Neuronal stem cell (in vitro differentiated cells): ENCODE results near the gene CNN1.
A peak's percentile ranks its signal among the peaks of the same experiment; 100 is the strongest.

Experiments
- DNase-seq: peaks from one replicate; pipeline ENCODE4 v3.0.0-alpha.2; 2013; ENCODE audit warnings: low spot score
- H2AFZ ChIP-seq: one replicate; pipeline ENCODE4 v1.6.1; 2013; ENCODE audit warnings: mild to moderate bottlenecking, low read length, inconsistent platforms
- H2AK5ac ChIP-seq: 2 replicates; pipeline ENCODE4 v1.6.1; 2013; ENCODE audit warnings: low read depth, mild to moderate bottlenecking, inconsistent platforms, low read length, moderate library complexity, mixed read lengths
- H2BK120ac ChIP-seq: 2 replicates; pipeline ENCODE4 v1.6.1; 2013; ENCODE audit warnings: low read depth, mild to moderate bottlenecking, inconsistent platforms, low read length, moderate library complexity, mixed read lengths
- H2BK12ac ChIP-seq: one replicate; pipeline ENCODE4 v1.6.1; 2013; ENCODE audit warnings: low read length, inconsistent platforms
- H2BK15ac ChIP-seq: 2 replicates; pipeline ENCODE4 v1.6.1; 2013; ENCODE audit warnings: mild to moderate bottlenecking, low read length, inconsistent platforms, mixed read lengths
- H2BK5ac ChIP-seq: one replicate; pipeline ENCODE4 v1.6.1; 2013; ENCODE audit warnings: inconsistent platforms, mild to moderate bottlenecking, low read length, moderate library complexity
- H3K14ac ChIP-seq: one replicate; pipeline ENCODE4 v1.6.1; 2013; ENCODE audit warnings: low read length, inconsistent platforms
- H3K18ac ChIP-seq: 2 replicates; pipeline ENCODE4 v1.6.1; 2013; ENCODE audit warnings: low read length, inconsistent platforms
- H3K23ac ChIP-seq: 2 replicates; pipeline ENCODE4 v1.6.1; 2013; ENCODE audit warnings: low read depth, mild to moderate bottlenecking, mixed read lengths, low read length, inconsistent platforms; ENCODE audit not compliant: poor library complexity
- H3K27ac ChIP-seq: replicated peaks from 3 replicates; pipeline ENCODE4 v1.5.1; 2013; ENCODE audit warnings: low read length, inconsistent platforms
- H3K27me3 ChIP-seq, 3 experiments: 2 replicates each; pipeline ENCODE4 v1.6.1; 2013; ENCODE audit warnings: low read length in 3 of 3, mild to moderate bottlenecking in 2 of 3, inconsistent platforms in 1 of 3, low read depth in 1 of 3, mixed read lengths in 1 of 3, moderate library complexity in 1 of 3; ENCODE audit not compliant: control insufficient read depth in 3 of 3, insufficient read depth in 3 of 3
- H3K36me3 ChIP-seq, 2 donors: replicated peaks in 1 of 2; 2 replicates each; pipeline ENCODE4 v1.6.1; 2013; ENCODE audit warnings: low read length in 2 of 2; ENCODE audit not compliant: control insufficient read depth in 2 of 2, insufficient read depth in 2 of 2
- H3K4ac ChIP-seq: 2 replicates; pipeline ENCODE4 v1.6.1; 2013; ENCODE audit warnings: inconsistent platforms, mild to moderate bottlenecking, low read length, moderate library complexity
- H3K4me1 ChIP-seq, 2 donors: 1 replicate in 1 of 2; 2 replicates in 1 of 2; pipeline ENCODE4 v1.6.1; 2013; ENCODE audit warnings: low read length in 2 of 2, low read depth in 1 of 2; ENCODE audit not compliant: control insufficient read depth in 2 of 2, insufficient read depth in 1 of 2
- H3K4me2 ChIP-seq: one replicate; pipeline ENCODE4 v1.6.1; 2013; ENCODE audit warnings: mild to moderate bottlenecking, low read length, inconsistent platforms; ENCODE audit not compliant: insufficient read depth, poor library complexity, severe bottlenecking
- H3K4me3 ChIP-seq, 2 donors: 2 replicates each; pipeline ENCODE4 v1.5.1; 2013; ENCODE audit warnings: low read length in 2 of 2, mild to moderate bottlenecking in 2 of 2, inconsistent platforms in 1 of 2, moderate library complexity in 1 of 2
- H3K79me1 ChIP-seq: one replicate; pipeline ENCODE4 v1.6.1; 2013; ENCODE audit warnings: low read depth, mild to moderate bottlenecking, inconsistent platforms, low read length, moderate library complexity
- H3K9ac ChIP-seq: one replicate; pipeline ENCODE4 v1.6.1; 2013; ENCODE audit warnings: mild to moderate bottlenecking, low read depth, low read length, inconsistent platforms; ENCODE audit not compliant: poor library complexity
- H3K9me3 ChIP-seq, 2 donors: replicated peaks in 1 of 2; 2 replicates each; pipeline versions ENCODE3 to v1.6.1; 2013; ENCODE audit warnings: low read length in 2 of 2, mild to moderate bottlenecking in 2 of 2, inconsistent platforms in 1 of 2, low read depth in 1 of 2, mixed read lengths in 1 of 2, moderate library complexity in 1 of 2; ENCODE audit not compliant: control insufficient read depth in 2 of 2, insufficient read depth in 1 of 2
- H4K8ac ChIP-seq: one replicate; pipeline ENCODE4 v1.6.1; 2013; ENCODE audit warnings: low read depth, mild to moderate bottlenecking, inconsistent platforms, low read length, moderate library complexity
- H4K91ac ChIP-seq: one replicate; pipeline ENCODE4 v1.6.1; 2013; ENCODE audit warnings: low read length, low read depth, mild to moderate bottlenecking, inconsistent platforms; ENCODE audit not compliant: poor library complexity
- WGBS, 2 donors: extraction: QIAGEN DNeasy Blood & Tissue Kit; methylation state at CpG; one replicate each; pipeline ENCODE4 v1.1.7; 2013; ENCODE audit warnings: missing lambda C conversion rate in 2 of 2, mixed read lengths in 1 of 2; ENCODE audit not compliant: insufficient read length in 2 of 2, insufficient replicate concordance in 1 of 2; ENCODE audit errors: extremely low coverage in 2 of 2; 5-methylcytosine and 5-hydroxymethylcytosine counted together

The CNN1 gene

DNA sequence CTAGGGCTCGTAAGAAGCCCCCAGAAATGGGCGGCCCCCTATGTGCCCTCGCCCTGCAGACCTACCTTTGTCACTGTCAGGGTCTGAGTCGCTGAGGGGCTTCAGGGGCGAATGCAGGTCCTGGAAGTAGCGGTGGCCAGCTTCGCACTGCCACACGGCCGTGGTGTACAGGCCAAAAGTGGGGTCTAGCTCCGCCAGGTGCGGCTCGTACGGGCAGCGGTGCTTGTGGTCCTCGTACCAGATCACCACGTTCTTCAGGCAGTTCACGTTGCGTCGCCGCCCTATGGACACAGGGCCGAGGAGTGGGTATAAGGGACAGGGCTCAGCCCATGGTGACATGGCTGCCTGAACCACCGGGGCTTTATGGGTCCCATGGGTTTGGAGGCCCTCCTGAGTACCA lies 42.8 kb upstream of the CNN1 start:
- Histone ChIP-seq H4K8ac (no peak overlapping the region), H3K14ac (no peak overlapping the region), H3K9me3 (no peaks in the 10 kb centered on the region), H2AFZ (no peak overlapping the region), H4K91ac (no peak overlapping the region), H2BK120ac (no peak overlapping the region), H3K27ac (no peak overlapping the region), H2BK5ac (peak overlapping the region; percentile 5), H3K4me2 (no peak overlapping the region), H3K23ac (no peak overlapping the region), H3K36me3 (peaks cover 22 to 41% of the 10 kb centered on the region in 2 donors), H3K27me3 (no peaks in the 10 kb centered on the region), H3K4me1 (peaks cover 0 to 2% of the 10 kb centered on the region in 2 donors), H3K79me1 (no peaks in the 10 kb centered on the region), H2BK12ac (no peak overlapping the region), H3K9ac (no peak overlapping the region), H2BK15ac (no peak overlapping the region), H3K4me3 (peak overlapping the region in 1 of 2 donors; percentile 24), H3K4ac (no peak overlapping the region), H3K18ac (no peak overlapping the region), H2AK5ac (no peak overlapping the region)
- no peak for DNase-seq
- no CpG with 5 or more reads among the region's 22 CpGs for WGBS, 2 donors

DNA sequence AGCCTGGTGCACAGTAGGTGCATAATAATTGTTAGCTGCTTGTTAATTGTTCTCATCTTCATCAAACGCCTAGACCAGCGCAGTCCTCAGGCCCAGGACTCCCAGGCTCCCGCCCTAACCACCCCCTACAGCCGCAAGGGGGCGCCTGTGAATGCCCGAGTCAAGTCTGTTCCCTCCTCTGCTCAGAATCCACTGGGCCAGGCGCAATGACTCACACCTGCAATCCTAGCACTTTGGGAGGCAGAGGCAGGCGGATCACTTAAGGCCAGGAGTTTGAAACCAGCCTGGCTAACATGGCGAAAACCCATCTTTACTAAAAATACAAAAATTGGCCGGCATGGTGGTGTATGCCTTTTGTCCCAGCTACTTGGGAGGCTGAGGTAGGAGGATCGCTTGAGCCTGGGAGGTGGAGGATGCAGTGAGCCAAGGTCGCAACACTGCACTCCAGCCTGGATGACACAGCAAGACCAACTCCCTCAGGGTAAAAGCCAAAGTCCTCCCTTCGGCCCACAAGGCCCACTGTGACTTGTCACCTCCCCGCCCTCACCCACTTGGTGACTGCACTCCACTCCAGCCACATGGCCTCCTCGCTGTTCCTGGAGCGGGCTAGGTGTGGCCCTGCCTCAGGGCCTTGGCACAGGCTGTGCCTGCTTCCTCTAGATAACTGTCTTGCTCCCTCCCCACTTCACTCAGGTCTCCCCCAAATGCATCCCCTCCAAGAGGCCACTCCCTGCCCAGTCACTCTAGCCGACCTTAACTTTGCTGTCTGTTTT lies 42.1 kb upstream of the CNN1 start:
- H3K14ac ChIP-seq = no peak overlapping the region
- no CpG with 5 or more reads among the region's 17 CpGs for WGBS, 2 donors

GRCh38 chr19:11499220-11499726 lies 39.4 kb upstream of the CNN1 start:
- Histone ChIP-seq H2AK5ac (no peak overlapping the region), H2BK120ac (no peak overlapping the region), H2BK15ac (no peak overlapping the region), H3K9ac (no peak overlapping the region), H3K27ac (no peak overlapping the region), H4K91ac (no peak overlapping the region), H3K14ac (no peak overlapping the region), H3K23ac (no peak overlapping the region), H3K36me3 (peaks cover 19 to 34% of the 10 kb centered on the region in 2 donors), H3K18ac (no peak overlapping the region), H2BK5ac (no peak overlapping the region), H2AFZ (no peak overlapping the region), H3K79me1 (no peaks in the 10 kb centered on the region), H3K4ac (no peak overlapping the region), H2BK12ac (no peak overlapping the region), H4K8ac (no peak overlapping the region), H3K9me3 (no peaks in the 10 kb centered on the region), H3K4me3 (no peak overlapping the region), H3K27me3 (no peaks in the 10 kb centered on the region), H3K4me1 (peaks cover 0 to 2% of the 10 kb centered on the region in 2 donors), H3K4me2 (no peak overlapping the region)
- no peak for DNase-seq
- no CpG with 5 or more reads among the region's 6 CpGs for WGBS, 2 donors

More for the DNA sequence above, 42.1 kb upstream of the CNN1 start:
- H3K27ac ChIP-seq = no peak overlapping the region
- no peak overlapping the region for H2BK15ac ChIP-seq
- peaks cover 22 to 36% of the 10 kb centered on the region in 2 donors for H3K36me3 ChIP-seq
- no peak overlapping the region for H3K4ac ChIP-seq
- no peak overlapping the region for H2BK12ac ChIP-seq
- peak overlapping the region; percentile 5 for H2BK5ac ChIP-seq
- H2AFZ ChIP-seq = no peak overlapping the region
- H3K4me2 ChIP-seq = no peak overlapping the region
- no peaks in the 10 kb centered on the region for H3K79me1 ChIP-seq
- H3K27me3 ChIP-seq = no peaks in the 10 kb centered on the region
- H4K8ac ChIP-seq = no peak overlapping the region
- H2BK120ac ChIP-seq = no peak overlapping the region
- H3K4me3 ChIP-seq = peak overlapping the region in 1 of 2 donors; percentile 2
- H3K23ac ChIP-seq = no peak overlapping the region
- no peak overlapping the region for H4K91ac ChIP-seq
- H2AK5ac ChIP-seq = peak overlapping the region; percentile 61
- peaks cover 0 to 2% of the 10 kb centered on the region in 2 donors for H3K4me1 ChIP-seq
- no peaks in the 10 kb centered on the region for H3K9me3 ChIP-seq
- peak; percentile 56 for DNase-seq
- no peak overlapping the region for H3K18ac ChIP-seq
- no peak overlapping the region for H3K9ac ChIP-seq

- Histone ChIP-seq H3K79me1 (no peaks in the 10 kb centered on the region), H3K27ac (no peak overlapping the region), H3K4me3 (no peak overlapping the region), H2BK120ac (no peak overlapping the region), H3K27me3 (no peaks in the 10 kb centered on the region), H3K23ac (no peak overlapping the region), H2BK12ac (peak overlapping the region; percentile 41), H2AK5ac (no peak overlapping the region), H2BK15ac (no peak overlapping the region), H3K18ac (no peak overlapping the region), H3K9me3 (no peaks in the 10 kb centered on the region), H3K14ac (no peak overlapping the region), H3K4me2 (no peak overlapping the region), H3K4me1 (peaks cover 5 to 6% of the 10 kb centered on the region in 2 donors), H4K91ac (no peak overlapping the region), H3K4ac (no peak overlapping the region), H2AFZ (no peak overlapping the region), H2BK5ac (no peak overlapping the region), H3K36me3 (peaks cover 17 to 29% of the 10 kb centered on the region in 2 donors), H4K8ac (no peak overlapping the region), H3K9ac (no peak overlapping the region)
- no CpG with 5 or more reads among the region's 7 CpGs for WGBS, 2 donors
- DNase-seq = no peak
Observed at GRCh38 chr19:11499890-11500420, 38.7 kb upstream of the CNN1 start.
